ENCODE data around the gene FAF1.

DNA sequence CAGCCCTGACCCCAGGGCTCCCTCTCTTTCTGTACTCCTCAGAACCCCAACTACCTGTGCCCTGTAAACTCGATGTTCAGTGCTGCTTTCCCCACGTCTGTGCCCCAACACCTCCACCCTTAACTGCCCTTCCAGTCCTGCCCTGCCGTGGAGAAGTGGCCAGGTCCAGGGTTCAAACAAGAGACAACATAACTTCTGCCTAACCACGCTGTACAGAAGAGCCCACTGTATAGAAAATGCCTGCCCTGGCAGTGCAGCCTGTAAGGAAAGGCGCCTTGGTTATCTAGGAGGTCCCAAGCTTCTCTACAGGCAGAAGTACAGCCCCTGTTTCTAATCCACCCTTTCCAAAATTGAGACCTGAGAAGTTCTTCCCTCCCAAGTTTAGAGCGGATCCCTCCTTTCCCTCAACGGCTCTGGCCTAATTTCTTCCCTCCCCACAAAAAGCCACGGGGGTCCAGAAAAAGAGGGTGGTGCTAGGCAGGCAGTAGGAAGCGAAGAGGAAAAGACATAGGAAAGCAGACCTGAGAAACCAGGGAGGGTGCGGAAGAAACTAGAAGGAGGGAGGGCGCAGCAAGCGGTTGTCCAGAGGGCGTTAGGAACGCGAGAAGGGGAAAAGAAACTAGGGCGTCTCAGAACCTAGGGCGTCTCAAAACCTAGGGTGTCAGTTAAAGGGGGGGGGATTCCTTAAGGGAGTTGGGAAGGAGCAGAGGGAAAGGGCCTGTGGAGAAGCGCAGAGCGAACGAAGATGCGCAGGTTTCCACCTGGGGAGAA lies 540.0 kb downstream of the FAF1 start:
- TF ChIP-seq, protein P1, sequence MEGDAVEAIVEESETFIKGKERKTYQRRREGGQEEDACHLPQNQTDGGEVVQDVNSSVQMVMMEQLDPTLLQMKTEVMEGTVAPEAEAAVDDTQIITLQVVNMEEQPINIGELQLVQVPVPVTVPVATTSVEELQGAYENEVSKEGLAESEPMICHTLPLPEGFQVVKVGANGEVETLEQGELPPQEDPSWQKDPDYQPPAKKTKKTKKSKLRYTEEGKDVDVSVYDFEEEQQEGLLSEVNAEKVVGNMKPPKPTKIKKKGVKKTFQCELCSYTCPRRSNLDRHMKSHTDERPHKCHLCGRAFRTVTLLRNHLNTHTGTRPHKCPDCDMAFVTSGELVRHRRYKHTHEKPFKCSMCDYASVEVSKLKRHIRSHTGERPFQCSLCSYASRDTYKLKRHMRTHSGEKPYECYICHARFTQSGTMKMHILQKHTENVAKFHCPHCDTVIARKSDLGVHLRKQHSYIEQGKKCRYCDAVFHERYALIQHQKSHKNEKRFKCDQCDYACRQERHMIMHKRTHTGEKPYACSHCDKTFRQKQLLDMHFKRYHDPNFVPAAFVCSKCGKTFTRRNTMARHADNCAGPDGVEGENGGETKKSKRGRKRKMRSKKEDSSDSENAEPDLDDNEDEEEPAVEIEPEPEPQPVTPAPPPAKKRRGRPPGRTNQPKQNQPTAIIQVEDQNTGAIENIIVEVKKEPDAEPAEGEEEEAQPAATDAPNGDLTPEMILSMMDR (conservative IDR thresholded peaks at IDR 0.05; ENCODE audit: low read depth, low read length): no peak
- no peak for TF ChIP-seq EZH2 (IDR thresholded peaks at IDR 0.05; ENCODE audit: borderline replicate concordance, low read depth, low read length, poor library complexity, severe bottlenecking)
